Right atrium auricular region (tissue), 2 donors: ENCODE measurements around the gene ST6GALNAC3. TPM values are rescaled to one million over a fixed set of nuclear protein-coding genes. Genes with fewer than 3 reads are reported as not detected.

Experiments
- DNase-seq: peaks from one replicate; pipeline ENCODE4 v3.0.0-alpha.2; 2019; ENCODE audit warnings: low spot score
- H3K27ac ChIP-seq, 2 donors: fragments of 200-600 bp; sonication (generic); 1 replicate in 1 of 2; 2 replicates in 1 of 2; pipeline ENCODE4 v1.5.1; 2016 to 2019
- H3K27me3 ChIP-seq, 2 donors: fragments of 200-600 bp; sonication (generic); one replicate each; pipeline versions ENCODE4 v1.5.1 to v1.6.0; 2017 to 2019
- H3K36me3 ChIP-seq: fragments of 200-600 bp; sonication (generic); one replicate; pipeline ENCODE4 v1.5.1; 2016
- H3K4me1 ChIP-seq, 2 donors: fragments of 200-600 bp; sonication (generic); one replicate each; pipeline versions ENCODE4 v1.5.1 to v1.6.0; 2017 to 2019
- H3K4me3 ChIP-seq, 2 donors: fragments of 200-600 bp; sonication (generic); 1 replicate in 1 of 2; 2 replicates in 1 of 2; pipeline ENCODE4 v1.5.1; 2017 to 2019; ENCODE audit warnings: mild to moderate bottlenecking in 1 of 2, moderate library complexity in 1 of 2
- H3K9me3 ChIP-seq, 2 donors: fragments of 200-600 bp; sonication (generic); one replicate each; pipeline ENCODE4 v1.5.1; 2019
- total RNA-seq, 2 donors: library from RNA; depleted of rRNA; stranded (reverse); fragments of >200 nt; gene quantifications; one replicate each; pipeline ENCODE4 v1.1.0, GENCODE V29; 2016
- TF ChIP-seq, protein P1 (sequence below), 2 donors: fragments of 200-600 bp; sonication (generic); IDR thresholded peaks; one replicate each; pipeline ENCODE4 v1.5.1; 2019; ENCODE audit warnings: antibody characterized with exemption in 2 of 2

ST6GALNAC3 gene
- total RNA-seq, 2 donors from 2014 or later: 6.8 to 9.3 TPM

DNA sequence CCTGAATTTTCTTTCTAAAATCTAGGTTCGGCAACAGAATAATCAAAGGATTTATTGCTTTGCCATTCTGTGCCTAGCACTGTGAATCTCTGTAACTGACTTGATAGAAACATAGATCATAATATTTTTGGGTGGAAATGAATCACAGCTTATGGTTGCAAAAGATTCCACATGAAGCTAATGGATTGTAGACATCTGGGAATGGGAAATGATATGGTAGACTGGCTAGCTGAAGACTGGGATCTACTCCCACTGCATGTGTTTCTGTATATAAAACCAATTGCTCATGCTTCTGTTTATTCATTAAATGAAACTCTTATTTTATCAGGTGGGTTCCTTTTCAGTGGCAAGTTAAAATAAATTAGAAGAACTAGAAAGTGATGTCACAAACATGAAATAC is 395.6 kb downstream of the ST6GALNAC3 start:
- no peak overlapping the region for H3K27ac ChIP-seq
- H3K27me3 ChIP-seq: no peaks in the 10 kb centered on the region
- no peak for DNase-seq
- no peaks in the 10 kb centered on the region for H3K4me1 ChIP-seq
- H3K4me3 ChIP-seq: no peak overlapping the region
- no peaks in the 10 kb centered on the region for H3K9me3 ChIP-seq
- TF ChIP-seq, protein P1, sequence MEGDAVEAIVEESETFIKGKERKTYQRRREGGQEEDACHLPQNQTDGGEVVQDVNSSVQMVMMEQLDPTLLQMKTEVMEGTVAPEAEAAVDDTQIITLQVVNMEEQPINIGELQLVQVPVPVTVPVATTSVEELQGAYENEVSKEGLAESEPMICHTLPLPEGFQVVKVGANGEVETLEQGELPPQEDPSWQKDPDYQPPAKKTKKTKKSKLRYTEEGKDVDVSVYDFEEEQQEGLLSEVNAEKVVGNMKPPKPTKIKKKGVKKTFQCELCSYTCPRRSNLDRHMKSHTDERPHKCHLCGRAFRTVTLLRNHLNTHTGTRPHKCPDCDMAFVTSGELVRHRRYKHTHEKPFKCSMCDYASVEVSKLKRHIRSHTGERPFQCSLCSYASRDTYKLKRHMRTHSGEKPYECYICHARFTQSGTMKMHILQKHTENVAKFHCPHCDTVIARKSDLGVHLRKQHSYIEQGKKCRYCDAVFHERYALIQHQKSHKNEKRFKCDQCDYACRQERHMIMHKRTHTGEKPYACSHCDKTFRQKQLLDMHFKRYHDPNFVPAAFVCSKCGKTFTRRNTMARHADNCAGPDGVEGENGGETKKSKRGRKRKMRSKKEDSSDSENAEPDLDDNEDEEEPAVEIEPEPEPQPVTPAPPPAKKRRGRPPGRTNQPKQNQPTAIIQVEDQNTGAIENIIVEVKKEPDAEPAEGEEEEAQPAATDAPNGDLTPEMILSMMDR (IDR thresholded peaks at IDR 0.05): no peak
- no peaks in the 10 kb centered on the region for H3K36me3 ChIP-seq

DNA sequence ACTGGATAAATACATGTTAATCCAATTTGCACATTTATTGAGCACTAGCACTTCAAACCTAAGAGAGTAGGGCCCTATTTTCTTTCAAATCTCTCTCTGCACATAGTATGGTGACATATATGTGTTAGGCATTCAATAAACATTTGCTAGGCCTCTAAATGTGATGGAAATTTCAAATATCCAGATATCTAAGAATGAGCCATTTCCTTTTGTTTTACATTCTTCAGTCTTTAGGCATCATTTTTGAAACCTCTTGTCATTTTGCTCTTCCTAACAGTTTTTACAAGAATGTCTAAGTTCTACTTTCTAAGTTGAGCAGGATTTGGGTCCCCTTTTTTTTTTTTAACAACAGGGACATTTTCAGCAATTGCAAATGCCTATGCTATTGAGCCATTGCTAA is 397.0 kb downstream of the ST6GALNAC3 start:
- H3K27me3 ChIP-seq: no peaks in the 10 kb centered on the region
- no peaks in the 10 kb centered on the region for H3K9me3 ChIP-seq
- TF ChIP-seq, protein P1 (IDR thresholded peaks at IDR 0.05): no peak
- H3K4me3 ChIP-seq: no peak overlapping the region
- DNase-seq: no peak
- H3K36me3 ChIP-seq: no peaks in the 10 kb centered on the region
- H3K4me1 ChIP-seq: no peaks in the 10 kb centered on the region
- H3K27ac ChIP-seq: no peak overlapping the region

DNA sequence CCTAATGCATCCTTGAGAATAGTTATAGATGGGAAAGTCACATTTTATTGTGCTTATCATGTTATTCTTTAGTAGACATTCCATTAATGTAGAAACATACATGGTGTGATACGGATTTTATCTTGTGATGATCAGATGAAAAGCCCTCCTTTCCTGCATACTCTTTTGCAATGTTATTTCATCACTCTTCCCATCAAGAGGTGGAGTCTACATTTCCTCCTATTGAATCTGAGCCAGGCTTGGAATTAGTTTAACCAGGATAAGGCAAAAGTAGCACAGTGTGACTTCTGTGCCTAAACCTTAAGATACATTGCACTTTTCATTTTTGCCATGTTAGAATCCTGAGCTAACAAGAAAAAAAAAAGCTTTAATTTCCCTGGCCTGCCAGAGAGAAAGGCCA is 399.0 kb downstream of the ST6GALNAC3 start:
- no peaks in the 10 kb centered on the region for H3K27me3 ChIP-seq
- TF ChIP-seq, protein P1 (IDR thresholded peaks at IDR 0.05): no peak
- H3K36me3 ChIP-seq: no peaks in the 10 kb centered on the region
- H3K4me3 ChIP-seq: no peak overlapping the region
- H3K27ac ChIP-seq: no peak overlapping the region
- no peaks in the 10 kb centered on the region for H3K4me1 ChIP-seq
- DNase-seq: no peak
- no peaks in the 10 kb centered on the region for H3K9me3 ChIP-seq

DNA sequence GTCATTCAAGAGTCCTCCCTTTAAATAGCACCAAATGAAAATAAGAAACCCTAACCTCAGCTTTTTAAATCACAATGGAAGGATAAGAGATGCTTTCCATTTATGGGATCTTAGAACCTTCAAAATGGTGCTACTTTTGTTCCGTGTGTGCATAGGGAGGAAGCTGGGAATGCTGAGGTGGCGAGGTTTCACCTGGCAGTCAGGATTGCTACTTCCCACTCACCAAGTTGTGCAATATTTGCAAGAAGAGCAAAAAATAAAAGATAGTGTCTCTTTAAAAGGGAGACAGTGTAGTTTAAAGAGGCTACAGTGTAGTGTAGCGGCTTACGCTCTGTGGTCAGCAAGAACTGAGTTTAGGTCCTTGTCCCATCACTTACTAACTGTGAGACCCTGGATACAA is 400.4 kb downstream of the ST6GALNAC3 start:
- no peak overlapping the region for H3K27ac ChIP-seq
- no peaks in the 10 kb centered on the region for H3K36me3 ChIP-seq
- no peaks in the 10 kb centered on the region for H3K4me1 ChIP-seq
- no peaks in the 10 kb centered on the region for H3K27me3 ChIP-seq
- DNase-seq: no peak
- H3K4me3 ChIP-seq: no peak overlapping the region
- TF ChIP-seq, protein P1 (IDR thresholded peaks at IDR 0.05): no peak
- no peaks in the 10 kb centered on the region for H3K9me3 ChIP-seq

DNA sequence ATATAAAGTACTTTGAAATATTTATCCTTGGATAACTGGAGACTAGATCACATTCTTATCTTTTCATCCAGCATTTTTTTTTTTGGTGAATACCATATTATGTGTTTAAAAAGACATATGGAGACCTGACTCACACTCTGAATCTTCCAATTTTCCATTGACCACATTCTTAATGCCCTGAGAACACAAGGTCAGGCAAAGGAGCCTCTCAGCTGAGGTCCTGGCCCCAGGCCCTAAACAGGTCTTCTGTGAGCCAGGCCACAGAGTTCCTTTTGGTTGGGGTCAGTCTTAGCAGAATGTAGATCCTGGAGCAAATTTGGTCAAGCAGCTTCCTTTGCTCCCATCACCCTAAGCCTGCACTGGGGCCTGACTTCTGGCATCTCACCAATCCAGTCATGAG is 402.6 kb downstream of the ST6GALNAC3 start:
- H3K27me3 ChIP-seq: no peaks in the 10 kb centered on the region
- H3K4me1 ChIP-seq: no peaks in the 10 kb centered on the region
- H3K9me3 ChIP-seq: no peaks in the 10 kb centered on the region
- H3K36me3 ChIP-seq: no peaks in the 10 kb centered on the region
- DNase-seq: no peak
- TF ChIP-seq, protein P1 (IDR thresholded peaks at IDR 0.05): no peak
- H3K27ac ChIP-seq: no peak overlapping the region
- H3K4me3 ChIP-seq: no peak overlapping the region

DNA sequence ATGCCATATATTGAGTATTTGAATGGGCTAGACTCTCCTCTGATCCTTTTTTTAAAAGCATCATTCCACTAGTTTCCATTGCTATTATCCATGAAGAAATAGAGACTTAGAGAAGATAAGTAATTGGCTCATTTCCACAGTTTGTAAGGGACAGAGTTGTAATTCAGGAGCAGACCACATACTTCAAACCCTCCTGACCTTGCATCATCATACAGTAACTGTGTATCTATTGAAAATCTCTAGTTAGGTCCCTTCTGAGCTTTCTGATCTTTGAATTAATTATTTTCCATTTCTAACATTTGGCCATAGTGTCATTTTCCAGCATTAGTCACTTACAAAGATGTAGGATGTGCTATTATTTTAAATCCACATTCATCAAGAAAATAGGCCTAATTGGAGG is 406.3 kb downstream of the ST6GALNAC3 start:
- TF ChIP-seq, protein P1 (IDR thresholded peaks at IDR 0.05): no peak
- DNase-seq: no peak
- H3K4me3 ChIP-seq: no peak overlapping the region
- no peaks in the 10 kb centered on the region for H3K36me3 ChIP-seq
- no peaks in the 10 kb centered on the region for H3K9me3 ChIP-seq
- no peaks in the 10 kb centered on the region for H3K4me1 ChIP-seq
- H3K27ac ChIP-seq: no peak overlapping the region
- no peaks in the 10 kb centered on the region for H3K27me3 ChIP-seq
